Stimulated activated CD8-positive, alpha-beta memory T cell treated with anti-CD3 and anti-CD28 coated beads, Interleukin-7, amount 100 ng/mL, for 4 hours (primary cell): ENCODE data around the gene OXSM.

Experiments
- DNase-seq, 2 donors: peaks; one replicate each; pipeline ENCODE4 v3.0.0-alpha.2; 2020; ENCODE audit warnings: low read depth in 2 of 2

OXSM gene

DNA sequence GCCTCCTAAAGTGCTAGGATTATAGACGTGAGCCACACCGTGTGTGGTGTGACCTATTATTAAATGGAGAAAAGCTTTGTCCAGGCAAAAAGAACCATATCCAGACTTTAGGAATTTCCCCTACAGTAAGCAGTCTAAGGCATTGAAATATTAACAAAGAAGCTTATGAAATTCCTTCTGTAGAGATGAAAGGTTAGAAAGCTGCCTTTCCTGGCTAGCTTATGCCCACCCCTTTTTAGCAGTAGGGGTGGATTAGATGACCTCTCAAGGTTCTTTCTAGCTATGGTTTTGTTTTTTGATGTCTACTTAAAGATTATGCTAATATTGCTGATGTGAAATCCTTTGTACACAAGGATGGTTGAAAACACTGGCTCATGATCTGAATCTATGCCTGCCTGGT, 13.9 kb downstream of the OXSM start:
- DNase-seq = no peak

DNA sequence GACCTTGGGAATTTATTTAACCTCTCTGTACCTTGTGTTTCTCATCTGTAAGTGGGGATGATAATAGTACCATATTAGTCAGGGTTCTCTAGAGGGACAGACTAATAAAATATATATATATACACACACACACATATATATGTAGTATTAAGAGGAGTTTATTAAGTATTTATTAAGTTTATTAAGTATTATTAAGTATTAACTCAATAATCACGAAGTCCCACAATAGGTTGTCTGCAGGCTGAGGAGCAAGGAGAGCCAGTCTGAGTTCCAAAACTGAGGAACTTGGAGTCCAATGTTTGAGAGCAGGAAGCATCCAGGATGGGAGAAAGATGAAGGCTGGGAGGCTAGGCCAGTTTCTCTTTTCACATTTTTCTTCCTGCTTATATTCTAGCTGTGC, 14.8 kb downstream of the OXSM start:
- no peak for DNase-seq

DNA sequence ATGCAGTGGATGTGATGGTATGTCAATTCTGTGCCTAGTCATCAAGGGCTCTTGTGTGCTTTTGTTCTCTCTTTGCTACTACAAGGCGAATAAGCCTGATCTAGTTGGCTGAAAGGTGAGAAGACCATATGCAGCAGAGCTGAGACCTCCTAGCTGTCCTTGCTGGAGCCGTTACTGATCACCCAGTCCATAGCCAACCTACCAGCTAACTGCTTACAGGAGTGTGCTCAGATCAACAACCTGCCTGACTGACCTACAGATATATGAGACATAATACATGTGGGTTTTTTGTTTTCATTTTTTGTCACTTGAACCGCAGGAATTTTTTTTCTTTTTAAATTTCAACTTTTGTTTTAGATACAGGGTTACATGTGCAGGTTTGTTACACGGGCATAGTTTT, 22.8 kb downstream of the OXSM start:
- no peak for DNase-seq

DNA sequence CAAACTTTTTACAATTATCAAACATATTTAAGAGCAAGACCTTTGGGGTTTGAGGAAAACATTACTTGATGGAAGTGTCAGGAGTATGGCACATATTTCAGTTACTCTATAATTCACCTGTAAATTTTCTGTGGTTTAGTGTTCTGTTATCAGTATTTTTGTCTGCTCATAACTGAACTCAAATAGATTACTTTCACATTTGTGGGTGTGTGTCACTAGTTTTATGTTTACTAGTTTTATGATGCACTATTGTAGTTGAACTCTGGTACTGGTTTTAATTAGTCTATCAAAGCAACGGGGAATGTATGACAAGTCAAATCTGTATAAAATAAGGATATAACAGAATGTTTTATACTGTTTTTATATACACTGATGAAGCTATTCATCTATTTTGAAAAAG, 27.2 kb downstream of the OXSM start:
- no peak for DNase-seq

DNA sequence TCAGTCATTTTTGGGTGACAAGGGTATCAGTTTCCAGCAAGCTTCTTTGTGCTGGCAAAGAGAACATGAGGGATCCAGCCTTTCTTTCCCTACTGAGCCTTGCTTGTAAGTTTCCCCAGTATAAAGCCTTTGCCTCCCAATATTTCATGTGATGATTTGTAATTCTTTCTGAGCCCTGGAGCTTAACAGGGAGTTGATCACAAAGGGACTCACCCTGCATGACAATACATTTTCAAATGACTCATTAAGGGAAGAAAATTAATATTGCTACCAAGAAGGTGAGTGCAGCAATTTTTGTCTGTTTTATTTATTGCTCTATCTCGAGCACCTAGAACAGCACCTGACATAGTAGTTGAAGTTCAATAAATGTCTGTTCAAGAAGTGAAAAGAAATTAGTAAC, 27.7 kb downstream of the OXSM start:
- no peak for DNase-seq

DNA sequence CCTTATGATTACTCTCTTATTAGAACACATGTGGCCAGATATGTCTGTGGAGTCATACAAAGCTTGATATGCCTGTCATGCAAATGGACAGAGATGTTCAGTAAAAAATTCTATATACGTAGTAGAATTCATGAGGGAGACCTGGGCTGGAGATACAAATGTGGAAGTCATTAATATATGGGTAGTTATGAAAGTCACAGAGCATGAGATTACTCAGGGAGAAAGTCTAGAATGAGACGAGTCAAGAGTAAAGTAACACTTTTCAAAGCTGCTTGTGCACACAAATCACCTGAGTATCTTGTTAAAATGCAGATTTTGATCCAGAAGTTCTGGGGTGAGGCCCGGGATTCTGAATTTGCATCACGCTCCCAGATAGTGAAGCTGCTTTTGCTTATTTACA, 28.4 kb downstream of the OXSM start:
- DNase-seq = no peak

DNA sequence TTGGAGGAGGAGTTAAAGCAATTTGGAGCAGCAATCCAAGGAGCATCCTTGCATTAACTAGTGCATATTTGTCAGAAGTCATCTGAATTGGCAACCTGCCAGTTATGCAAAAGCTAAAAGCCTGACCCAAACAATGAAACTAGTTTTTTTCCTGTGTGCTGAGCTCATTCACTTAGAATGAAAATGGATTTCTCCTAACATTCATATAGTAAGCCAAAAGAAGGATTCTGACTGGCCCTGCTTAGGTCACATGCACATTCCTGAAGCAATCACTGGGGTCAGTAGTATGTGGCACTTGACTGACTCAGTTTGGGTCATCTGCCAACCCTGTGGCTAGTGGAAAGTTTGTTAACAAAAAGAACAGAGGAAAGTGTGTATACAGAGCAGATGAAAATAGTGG, 30.5 kb downstream of the OXSM start:
- no peak for DNase-seq

DNA sequence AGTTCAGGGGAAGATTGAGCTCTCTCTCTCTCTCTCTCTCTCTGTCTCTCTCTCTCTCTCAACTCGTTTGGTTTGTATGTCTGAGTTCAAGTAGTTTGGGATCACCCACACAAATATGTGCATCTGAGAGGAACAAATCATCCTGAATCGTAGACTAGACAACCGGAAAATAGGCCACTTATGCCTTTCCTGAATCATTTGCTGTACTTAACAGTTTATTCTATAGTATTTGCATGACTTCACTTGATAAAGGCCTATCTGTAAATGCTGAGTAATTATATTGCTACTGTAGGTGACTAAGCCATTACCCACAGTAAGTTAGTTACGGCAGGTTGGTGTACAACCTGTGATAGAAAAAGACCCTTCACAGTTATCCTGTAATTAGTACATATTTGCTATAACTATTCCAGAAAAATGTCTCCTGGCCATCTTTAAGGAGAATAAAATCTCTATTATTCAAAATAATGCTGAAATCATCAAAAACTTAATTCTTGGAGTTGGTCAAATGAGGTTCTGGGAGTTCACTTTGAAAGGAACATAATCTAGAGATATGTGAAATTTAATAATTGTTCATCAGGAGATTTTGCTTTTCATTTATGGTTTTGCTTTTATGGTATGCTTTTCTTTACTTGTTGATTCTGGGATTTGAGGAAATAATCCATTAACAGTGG, 31.1 kb downstream of the OXSM start:
- no peak for DNase-seq

DNA sequence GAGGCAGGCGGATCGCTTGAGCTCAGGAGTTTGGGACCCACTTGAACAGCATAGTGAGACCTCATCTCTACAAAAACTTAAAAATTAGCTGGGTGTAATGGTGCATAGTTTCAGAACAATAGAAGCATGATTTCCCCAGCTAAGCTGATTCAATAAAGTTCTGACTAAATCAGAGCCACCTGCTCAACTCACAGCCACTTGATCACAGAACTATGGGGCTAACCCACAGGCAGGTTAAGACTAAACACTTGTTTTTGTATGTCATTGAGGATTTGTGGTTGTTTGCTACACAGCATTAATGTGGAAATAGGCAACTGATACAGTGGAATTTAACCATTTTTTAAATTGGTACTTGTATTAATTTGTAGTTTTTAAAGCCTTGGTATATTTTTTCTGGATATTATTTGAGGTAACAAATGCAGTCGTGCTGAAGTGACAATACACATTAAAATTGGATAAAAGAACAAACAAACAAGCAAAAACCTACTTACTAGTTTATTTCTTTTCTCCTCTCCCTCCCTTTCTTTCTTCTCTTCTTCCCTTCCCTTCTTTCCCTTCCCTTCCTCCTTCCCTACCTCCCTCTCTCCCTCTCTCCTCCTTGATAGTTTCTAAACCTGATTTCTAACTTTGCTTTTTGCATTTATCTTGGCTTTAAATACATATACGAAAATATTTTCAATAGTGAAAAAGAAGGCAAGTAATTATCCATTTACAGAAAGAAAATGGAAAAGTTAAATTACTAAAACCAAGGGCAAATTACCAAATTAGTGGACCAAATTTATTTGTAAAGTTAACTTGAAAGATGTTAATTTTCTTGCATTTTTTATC, 32.1 kb downstream of the OXSM start:
- DNase-seq = no peak

DNA sequence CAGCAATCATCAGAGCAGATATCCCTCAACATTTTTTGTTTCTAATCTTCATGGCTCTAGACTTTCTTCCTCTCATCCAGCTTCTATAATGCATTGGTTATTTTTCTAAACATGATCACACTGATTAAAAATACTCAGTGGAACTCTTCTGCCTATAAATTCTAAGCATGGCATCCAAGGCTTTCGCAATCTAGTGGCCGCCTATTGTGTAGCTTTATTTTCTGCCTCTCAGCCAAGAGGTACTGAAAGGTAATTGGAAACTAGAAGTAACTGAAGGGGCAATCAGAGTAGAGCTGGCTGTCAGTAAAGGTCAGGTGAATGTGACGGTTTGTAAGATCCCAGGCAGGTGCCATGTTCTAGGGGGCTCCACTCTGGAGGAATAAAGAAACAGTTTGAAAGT, 33.4 kb downstream of the OXSM start:
- no peak for DNase-seq

DNA sequence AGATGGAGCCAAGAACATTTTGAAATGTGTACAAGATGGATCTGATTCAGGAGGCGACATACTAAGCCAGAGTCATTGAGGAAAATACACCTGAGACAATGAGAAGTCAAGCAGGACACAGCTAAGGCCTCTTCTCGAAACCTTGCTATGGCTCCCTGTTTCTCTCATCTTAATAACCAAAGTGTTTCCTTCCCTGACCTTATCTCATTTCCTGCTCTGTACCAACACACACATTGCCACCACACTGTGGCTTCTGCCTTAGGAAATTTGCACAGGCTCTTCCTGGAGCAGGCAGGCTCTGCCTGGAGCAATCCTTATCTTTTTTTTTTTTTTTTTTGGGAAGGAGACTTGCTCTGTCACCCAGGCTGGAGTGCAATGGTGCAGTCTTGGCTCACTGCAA, 36.6 kb downstream of the OXSM start:
- no peak for DNase-seq

DNA sequence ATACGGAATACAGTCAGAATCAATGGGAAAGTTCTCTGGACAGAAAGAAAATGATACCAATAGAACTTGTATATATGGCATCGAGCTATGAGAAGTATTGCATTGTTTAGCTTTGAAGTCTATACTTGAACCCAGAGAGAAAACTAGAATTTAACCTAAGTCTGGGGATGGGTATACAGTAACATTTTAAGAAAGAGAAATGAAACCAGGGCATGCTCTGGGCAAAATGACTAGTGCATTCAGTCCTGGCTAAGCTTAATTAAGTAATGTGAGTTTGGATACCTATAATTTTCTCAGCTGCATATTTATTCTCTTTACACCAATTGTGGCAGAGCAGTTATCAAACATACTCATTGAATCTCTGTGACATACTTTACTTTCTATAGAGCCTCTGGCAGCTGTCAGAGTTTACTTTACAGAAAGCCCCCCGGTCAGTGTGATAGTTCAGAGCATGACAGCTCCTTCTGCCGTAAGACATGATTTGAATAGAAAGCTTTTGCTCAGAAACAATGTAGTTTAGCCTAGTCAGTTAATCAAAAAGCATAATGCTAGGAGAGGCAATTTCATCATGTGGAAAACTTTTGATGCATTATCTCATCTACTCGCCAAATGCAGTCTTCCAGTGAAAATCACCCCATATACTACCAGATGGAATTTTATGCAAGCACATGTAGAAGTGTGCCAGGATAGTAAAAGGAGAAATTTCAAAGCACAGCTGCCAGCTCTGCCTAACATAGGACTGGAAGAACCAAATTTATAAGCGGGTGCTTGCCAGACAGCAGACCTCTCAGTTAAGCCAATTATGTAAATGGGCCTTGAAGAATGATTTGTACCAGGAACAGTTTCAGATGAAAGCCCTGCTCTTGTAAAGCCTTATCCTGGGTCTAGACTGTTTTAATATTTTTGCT, 40.7 kb downstream of the OXSM start:
- no peak for DNase-seq

DNA sequence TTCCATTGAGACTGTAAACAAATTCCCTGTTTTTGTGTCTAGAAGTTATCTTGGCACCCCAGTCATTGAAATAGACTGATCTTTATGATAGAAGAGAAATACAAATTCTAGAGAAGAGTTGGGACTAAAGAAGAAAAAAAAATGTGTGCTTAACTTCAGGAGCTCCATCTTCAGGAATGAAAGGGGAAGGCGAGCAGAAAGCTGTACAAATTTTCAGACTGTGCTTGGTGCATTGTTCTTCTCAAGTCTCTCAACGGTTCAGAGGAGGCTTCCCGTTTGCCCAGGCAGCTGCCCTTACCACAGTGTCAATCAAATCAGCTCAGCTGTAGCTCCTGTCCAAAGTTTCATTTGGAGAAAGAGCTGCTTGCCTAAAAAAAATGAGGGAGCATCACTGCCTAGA, 41.7 kb downstream of the OXSM start:
- DNase-seq = no peak

DNA sequence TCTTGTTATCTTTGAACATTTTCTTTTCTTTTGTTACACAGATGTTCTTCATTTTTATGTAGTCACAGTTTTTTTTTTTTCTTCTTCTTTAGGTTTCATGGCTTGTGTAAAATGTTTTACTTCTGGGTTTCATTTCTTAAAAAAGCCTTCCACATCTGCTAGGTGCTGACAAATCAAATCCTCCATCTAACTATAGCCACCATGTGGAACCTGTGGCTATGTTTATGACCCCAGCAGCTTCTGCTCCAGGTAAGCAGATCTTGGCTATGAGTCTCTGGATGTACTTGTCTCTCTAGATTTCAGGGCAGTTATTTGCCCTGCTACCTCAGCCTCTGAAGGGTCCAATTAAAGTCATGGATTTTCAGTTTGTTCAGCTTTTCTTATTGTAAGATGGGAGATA, 44.5 kb downstream of the OXSM start:
- DNase-seq = no peak

DNA sequence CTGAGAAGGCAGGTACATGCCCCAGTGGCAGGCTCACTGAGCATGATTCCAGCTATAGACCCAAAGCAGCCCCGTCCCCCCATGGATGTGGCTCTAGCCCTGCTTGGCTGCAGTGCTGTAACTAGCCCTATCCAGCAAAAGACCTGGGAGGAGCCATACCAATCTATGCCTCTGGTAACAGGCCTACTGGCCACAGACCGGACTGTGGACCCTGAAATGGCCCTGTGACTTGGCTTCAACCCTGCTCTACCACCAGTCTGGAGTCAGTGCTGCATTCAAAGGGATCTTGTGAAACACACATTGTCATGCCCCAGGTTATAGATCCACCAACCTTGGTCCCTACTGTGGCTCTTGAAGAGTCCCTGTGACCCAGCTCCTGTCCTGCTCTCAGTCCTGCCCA, 46.7 kb downstream of the OXSM start:
- DNase-seq = no peak

DNA sequence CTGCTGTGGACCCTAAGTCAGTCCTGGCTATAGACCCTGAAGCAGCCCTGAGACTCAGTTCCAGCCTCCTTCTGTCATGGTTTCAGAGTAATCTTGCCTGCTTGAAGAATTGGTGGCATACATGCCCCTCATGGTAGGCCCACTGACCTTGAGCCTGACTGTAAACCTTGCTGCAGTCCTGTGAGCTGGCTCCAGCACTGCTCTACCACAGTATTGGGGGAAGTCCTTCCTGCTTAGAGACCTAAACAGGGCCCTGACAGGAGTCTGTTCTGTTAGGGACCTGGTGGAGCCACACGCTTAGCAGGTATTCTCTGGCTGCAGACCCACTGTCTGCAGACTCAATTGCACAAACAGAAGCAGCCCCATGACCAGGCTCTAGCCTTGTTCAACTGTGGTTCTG, 47.1 kb downstream of the OXSM start:
- no peak for DNase-seq

DNA sequence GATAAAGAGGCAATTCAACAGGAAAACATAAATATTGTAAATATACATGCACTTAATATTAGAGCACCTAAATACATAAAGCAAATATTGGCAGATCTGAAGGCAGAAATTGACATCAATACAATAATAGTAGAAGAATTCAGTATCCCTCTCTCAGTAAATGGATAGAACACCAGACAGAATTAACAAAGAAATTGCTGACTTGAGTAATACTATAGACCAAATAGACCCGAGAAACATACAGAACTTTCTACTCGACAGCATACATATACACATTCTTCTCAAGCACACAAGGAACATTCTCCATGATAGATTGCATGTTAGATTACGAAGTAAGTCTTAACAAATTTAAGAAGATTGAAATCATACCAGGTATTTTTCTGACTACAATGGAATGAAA, 50.2 kb downstream of the OXSM start:
- no peak for DNase-seq

DNA sequence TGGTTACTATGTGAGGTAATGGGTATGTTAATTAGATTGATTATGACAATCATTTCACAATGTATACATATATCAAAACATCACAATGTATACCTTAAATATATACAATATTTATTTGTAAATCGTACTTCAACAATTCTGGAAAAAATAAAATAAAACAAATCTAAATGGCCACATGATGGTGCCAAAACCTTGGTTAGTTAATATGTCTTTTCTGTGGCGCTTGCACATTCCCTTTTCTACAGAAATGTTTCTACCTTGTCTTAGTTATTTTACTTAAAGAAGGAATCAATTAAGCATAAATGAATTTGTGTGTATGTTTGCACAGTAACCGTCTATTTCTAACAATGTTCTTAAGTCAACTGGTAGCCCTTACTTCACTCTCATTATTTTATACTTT, 53.4 kb downstream of the OXSM start:
- DNase-seq = no peak
